Activated T-helper 17 cell treated with anti-CD3 and anti-CD28 coated beads, Interleukin-2, amount 50 U/mL, for 72 hours (primary cell): Measurements from ENCODE around the gene SAMD7. TPM values are rescaled to one million over a fixed set of nuclear protein-coding genes. Genes with fewer than 3 reads are reported as not detected.

ENCODE experiments used
- ATAC-seq: fragments of 150-1000 bp; cut with Tn5 transposase; replicated peaks from 2 replicates; pipeline ENCODE4 v1.10.0; 2021; ENCODE audit warnings: mild to moderate bottlenecking, moderate library complexity
- H3K27ac Mint-ChIP-seq: one replicate; pipeline ENCODE4 v1.8.0; 2022; ENCODE audit warnings: mixed read lengths
- H3K27me3 Mint-ChIP-seq: one replicate; pipeline ENCODE4 v1.8.0; 2022; ENCODE audit warnings: mixed read lengths
- H3K36me3 Mint-ChIP-seq: one replicate; pipeline ENCODE4 v1.8.0; 2022; ENCODE audit warnings: low read depth, mild to moderate bottlenecking, mixed read lengths
- H3K4me1 Mint-ChIP-seq: one replicate; pipeline ENCODE4 v1.8.0; 2022; ENCODE audit warnings: mixed read lengths
- H3K4me3 Mint-ChIP-seq: one replicate; pipeline ENCODE4 v1.8.0; 2022; ENCODE audit warnings: mild to moderate bottlenecking, mixed read lengths
- H3K9me3 Mint-ChIP-seq: one replicate; pipeline ENCODE4 v1.8.0; 2022; ENCODE audit warnings: mixed read lengths
- total RNA-seq, 2 donors: library from RNA; stranded (reverse); gene quantifications; one replicate each; pipeline ENCODE4 v1.2.3, GENCODE V29; 2022

SAMD7 gene
- total RNA-seq, 2 donors from 2014 or later = not detected

GRCh38 chr3:169966428-169966950 is 55.1 kb downstream of the SAMD7 start, which contains the start of gene SEC62:
Gene SEC62 (plus strand): TSS chr3:169966807. CDS start chr3:169966823, 16 bp downstream.
- peaks cover 38% of the 10 kb centered on the region for H3K4me1 Mint-ChIP-seq
- ATAC-seq = peak; percentile 93
- peak within 1 kb of the TSS; percentile 95 for H3K4me3 Mint-ChIP-seq
- H3K27me3 Mint-ChIP-seq = no peaks in the 10 kb centered on the region
- peak within 1 kb of the TSS; percentile 98 for H3K27ac Mint-ChIP-seq
- H3K9me3 Mint-ChIP-seq = no peaks in the 10 kb centered on the region
- peaks cover 46% of the 10 kb centered on the region for H3K36me3 Mint-ChIP-seq

DNA sequence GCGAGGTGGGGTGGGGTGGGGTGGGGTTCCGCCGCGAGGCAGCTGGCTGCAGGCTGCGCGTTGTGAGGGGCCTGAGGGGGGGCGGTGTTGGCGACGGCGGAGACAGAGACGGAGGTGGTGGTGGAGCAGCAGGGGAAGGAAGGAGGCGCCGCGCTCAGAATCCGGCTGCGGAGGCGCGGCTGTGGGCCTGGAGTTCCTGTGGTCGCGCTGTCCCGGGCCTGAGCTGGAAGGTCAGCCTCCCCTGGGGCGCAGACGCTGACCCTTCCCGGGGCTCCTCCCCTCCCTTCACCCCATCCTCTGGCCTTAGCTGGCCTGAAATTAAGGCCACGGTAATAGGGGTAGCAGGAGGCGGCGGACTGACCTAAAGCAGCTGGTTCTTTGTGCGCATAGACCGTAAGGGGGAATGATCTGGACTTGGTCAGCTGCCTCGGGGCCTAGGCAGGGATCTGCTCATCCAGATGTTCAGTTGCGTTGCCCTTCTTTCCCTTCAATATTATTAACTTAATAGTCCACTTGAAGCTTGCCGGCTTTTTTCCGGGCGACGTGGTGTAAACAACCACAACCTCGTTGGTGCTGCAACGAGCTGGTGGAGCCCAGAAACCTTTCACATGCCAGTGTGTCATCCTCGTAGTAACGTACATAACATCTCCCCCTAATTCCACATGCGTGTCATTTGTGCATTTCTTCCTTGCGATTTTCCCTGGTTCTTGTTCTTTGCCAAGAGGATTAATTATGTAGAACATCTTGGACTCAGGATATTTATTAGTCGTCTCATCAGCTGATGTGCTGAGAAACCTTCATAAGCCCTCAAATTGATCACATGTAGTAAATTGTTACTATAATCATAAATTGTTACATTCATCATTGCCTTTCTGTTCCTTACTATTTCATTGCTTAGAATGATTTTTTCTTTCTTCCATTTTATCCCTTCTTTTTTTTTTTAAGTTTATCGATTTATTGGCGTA is 55.9 kb downstream of the SAMD7 start:
- peaks cover 54% of the 10 kb centered on the region for H3K36me3 Mint-ChIP-seq
- H3K27me3 Mint-ChIP-seq = no peaks in the 10 kb centered on the region
- H3K27ac Mint-ChIP-seq = peak overlapping the region; percentile 98
- no peaks in the 10 kb centered on the region for H3K9me3 Mint-ChIP-seq
- peak; percentile 69 for ATAC-seq
- H3K4me3 Mint-ChIP-seq = peak overlapping the region; percentile 95
- peaks cover 45% of the 10 kb centered on the region for H3K4me1 Mint-ChIP-seq

DNA sequence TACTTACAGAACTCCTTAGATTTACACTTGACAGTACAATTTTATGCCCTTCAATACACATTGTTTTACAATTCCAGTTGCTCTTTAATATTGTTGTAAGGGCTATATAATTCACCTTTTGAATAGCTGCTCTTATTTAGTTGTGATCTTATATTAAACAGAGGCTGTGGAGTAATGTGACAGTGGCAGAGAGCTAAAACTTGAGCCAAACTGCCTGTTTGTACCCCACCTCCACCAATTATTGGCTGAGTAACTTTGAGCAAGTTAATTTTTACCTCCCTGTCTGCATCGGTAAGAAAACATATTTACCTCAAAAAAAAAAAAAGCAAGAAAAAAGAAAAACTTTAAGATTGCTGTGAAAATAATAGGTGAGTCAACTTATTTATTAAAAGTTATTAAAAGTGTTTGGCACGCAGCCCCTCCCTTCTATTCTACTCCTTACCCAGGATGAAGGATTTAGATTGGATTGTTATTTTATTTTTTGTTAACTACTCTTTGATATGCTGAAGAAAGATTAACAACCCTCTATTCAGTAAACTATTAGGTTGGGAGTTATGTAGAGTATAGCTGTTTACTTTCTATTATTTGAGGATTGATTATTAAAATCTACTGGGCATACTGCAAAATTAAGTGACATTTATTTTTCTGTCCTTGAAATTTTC is 57.0 kb downstream of the SAMD7 start:
- no peak for ATAC-seq
- Mint-ChIP-seq H3K27me3 (no peaks in the 10 kb centered on the region), H3K4me1 (peaks cover 47% of the 10 kb centered on the region), H3K9me3 (no peaks in the 10 kb centered on the region), H3K27ac (peak overlapping the region; percentile 98), H3K4me3 (peak overlapping the region; percentile 95), H3K36me3 (peaks cover 63% of the 10 kb centered on the region)

DNA sequence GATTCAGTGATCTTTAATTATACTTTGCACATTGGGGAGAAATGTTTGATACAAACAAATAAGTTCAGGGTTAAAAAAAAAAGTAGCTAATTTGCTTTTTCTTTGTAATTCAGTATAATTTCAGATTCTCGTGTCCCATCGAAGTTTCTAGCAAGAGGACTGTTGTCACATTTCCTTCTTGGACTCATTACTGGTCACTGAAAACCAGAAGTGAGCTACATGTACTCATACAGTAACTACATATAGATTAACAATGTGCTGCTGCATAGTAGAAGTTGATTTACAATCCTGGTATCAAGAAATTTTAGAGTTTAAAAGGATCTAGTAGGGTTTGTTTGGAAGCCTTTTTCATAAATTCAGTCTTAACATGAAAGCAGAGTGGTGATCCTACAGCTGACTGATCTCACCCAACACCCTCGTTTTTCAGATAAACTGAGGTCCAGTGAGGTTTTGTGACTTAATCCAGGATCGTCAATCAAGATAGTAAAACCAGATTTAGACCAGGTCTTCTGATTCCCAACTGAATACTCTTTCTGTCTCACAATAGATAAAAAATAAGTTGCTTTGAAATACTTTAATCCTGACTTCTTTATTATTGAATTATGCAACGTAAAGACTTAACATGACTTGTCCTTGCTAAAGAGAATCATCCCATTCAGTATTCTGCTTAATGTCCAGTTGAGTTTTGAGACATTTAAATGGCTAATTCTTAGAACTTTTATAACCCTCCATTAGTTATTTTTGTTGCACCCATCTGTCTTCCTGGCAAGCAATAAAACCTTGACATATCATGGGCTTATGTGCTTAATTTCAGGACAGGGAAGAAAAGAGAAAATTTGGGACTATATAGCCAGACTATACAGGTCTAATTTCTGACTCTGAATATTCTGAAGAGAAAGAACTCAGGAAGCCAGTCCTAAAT is 58.1 kb downstream of the SAMD7 start:
- Mint-ChIP-seq H3K4me3 (peak overlapping the region; percentile 95), H3K9me3 (no peaks in the 10 kb centered on the region), H3K36me3 (peaks cover 74% of the 10 kb centered on the region), H3K4me1 (peaks cover 52% of the 10 kb centered on the region), H3K27ac (peak overlapping the region; percentile 98), H3K27me3 (no peaks in the 10 kb centered on the region)
- no peak for ATAC-seq

DNA sequence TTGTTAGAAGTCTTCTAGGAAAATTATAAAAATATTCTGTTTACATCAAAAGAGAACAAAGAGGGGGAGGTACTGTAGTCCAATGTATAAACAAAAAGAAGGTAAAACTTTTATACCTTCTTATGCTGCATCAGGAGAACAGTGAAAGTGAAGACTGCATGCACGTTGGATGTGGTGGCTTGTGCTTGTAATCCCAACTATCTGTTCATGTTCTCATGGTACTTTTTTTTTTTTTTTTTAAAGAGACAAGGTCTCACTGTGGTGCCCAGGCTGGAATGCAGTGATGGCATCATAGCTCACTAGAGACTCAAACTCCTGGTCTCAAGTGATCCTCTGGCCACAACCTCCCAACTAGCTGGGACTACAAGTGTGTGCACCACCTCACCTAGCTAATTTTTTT is 59.5 kb downstream of the SAMD7 start:
- Mint-ChIP-seq H3K4me1 (peaks cover 52% of the 10 kb centered on the region), H3K9me3 (no peaks in the 10 kb centered on the region), H3K36me3 (peaks cover 88% of the 10 kb centered on the region), H3K4me3 (no peak overlapping the region), H3K27ac (no peak overlapping the region), H3K27me3 (no peaks in the 10 kb centered on the region)
- no peak for ATAC-seq

GRCh38 chr3:169971522-169971921 is 60.1 kb downstream of the SAMD7 start:
- ATAC-seq = no peak
- Mint-ChIP-seq H3K4me3 (no peak overlapping the region), H3K27ac (peak overlapping the region; percentile 21), H3K4me1 (peaks cover 47% of the 10 kb centered on the region), H3K36me3 (peaks cover 92% of the 10 kb centered on the region), H3K9me3 (no peaks in the 10 kb centered on the region), H3K27me3 (no peaks in the 10 kb centered on the region)

DNA sequence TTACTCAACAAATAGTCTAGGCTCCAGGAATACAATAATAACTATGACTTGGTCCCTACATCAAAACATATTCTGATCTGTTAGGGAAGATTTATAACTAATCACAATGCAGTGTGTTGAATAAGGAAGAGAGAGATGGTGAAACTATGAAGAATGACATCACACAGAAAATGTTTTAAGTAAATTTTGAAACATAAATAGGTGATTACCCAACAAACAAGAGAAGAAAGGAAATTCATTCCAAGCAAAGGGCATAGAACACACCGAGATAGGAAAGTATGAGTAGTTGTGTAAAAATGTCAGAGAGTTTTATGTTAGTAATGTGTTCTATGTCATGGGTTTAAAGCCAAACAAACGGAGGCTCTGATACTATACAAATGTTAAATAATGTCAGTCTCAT is 68.7 kb downstream of the SAMD7 start:
- no peaks in the 10 kb centered on the region for H3K27me3 Mint-ChIP-seq
- H3K27ac Mint-ChIP-seq = peak overlapping the region; percentile 1
- peaks cover 88% of the 10 kb centered on the region for H3K36me3 Mint-ChIP-seq
- H3K4me1 Mint-ChIP-seq = peaks cover 6% of the 10 kb centered on the region
- no peaks in the 10 kb centered on the region for H3K9me3 Mint-ChIP-seq
- ATAC-seq = no peak
- no peak overlapping the region for H3K4me3 Mint-ChIP-seq

DNA sequence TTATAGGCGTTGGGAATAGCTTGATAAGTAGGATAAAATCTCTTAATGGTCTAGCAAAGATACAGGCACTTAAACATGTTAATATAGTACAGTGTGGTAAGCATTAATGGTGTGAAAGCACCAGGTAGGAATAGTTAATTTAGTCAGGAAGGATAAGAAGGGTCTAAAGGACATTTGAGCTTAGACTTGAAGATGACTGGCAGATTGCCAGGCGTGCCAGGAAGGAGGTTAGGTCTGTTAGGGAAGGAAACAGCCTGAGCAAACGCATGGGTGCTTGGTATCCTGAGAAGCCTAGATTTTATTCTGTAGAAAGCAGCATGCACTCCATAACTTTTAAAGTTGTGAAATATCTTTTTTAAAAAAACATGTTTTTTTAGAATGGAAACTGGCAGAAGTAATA is 72.9 kb downstream of the SAMD7 start:
- no peak for ATAC-seq
- peaks cover 98% of the 10 kb centered on the region for H3K36me3 Mint-ChIP-seq
- peak overlapping the region; percentile 67 for H3K27ac Mint-ChIP-seq
- H3K9me3 Mint-ChIP-seq = no peaks in the 10 kb centered on the region
- no peak overlapping the region for H3K4me3 Mint-ChIP-seq
- H3K27me3 Mint-ChIP-seq = no peaks in the 10 kb centered on the region
- H3K4me1 Mint-ChIP-seq = peaks cover 6% of the 10 kb centered on the region

Other genes starting within 250 kb of the SAMD7 start
- gene MECOM, start 247.9 kb upstream of the SAMD7 start, total RNA-seq = not detected
- 10 to 100 TPM; 14.5 to 14.9 TPM for gene TERC, start 146.5 kb upstream of the SAMD7 start, total RNA-seq
- 1 to 10 TPM; 1.9 to 2.0 TPM for gene ACTRT3, start 142.0 kb upstream of the SAMD7 start, total RNA-seq
- gene MYNN, start 138.2 kb upstream of the SAMD7 start, total RNA-seq = 10 to 100 TPM; 11.8 to 15.0 TPM
- under 1 TPM; 0.13 TPM for gene LRRIQ4, start 98.7 kb upstream of the SAMD7 start, total RNA-seq
- 1 to 10 TPM; 1.4 to 1.7 TPM for gene LRRC34, start 98.7 kb upstream of the SAMD7 start, total RNA-seq
- not detected for gene LRRC31, start 41.6 kb upstream of the SAMD7 start, total RNA-seq
- 10 to 100 TPM; 64.1 to 78.5 TPM for gene SEC62, start 55.2 kb downstream of the SAMD7 start, total RNA-seq
- 10 to 100 TPM; 11.3 to 15.4 TPM for gene GPR160, start 126.4 kb downstream of the SAMD7 start, total RNA-seq